ENCODE data around the gene SLC44A3. TPM values are rescaled to one million over a fixed set of nuclear protein-coding genes. Genes with fewer than 3 reads are reported as not detected.

The SLC44A3 gene
- total and polyA plus RNA-seq, 2 experiments from 2014 or later = 2.9 to 4.5 TPM

DNA sequence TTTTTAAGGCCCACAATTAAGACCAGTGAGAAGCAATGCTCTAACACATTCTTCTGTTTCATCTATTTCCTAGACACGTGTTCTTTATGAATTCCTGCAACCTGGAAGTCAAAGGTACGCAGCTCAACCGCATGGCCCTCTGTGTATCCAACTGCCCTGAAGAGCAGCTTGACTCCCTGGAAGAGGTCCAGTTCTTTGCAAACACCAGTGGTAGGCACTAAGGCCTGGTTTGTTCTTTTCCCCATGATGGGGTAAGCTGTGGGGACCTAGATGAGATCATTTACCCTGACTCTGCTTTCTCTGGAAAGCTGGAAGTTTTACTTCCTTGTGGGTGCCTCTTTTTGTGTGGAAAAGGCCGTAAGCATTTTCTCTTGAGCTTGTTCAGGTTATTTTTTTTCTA is 7.3 kb downstream of the SLC44A3 start:
- H3K4me3 Mint-ChIP-seq = no peak overlapping the region
- H3K27ac Mint-ChIP-seq = no peak overlapping the region
- H3K4me1 Mint-ChIP-seq = no peaks in the 10 kb centered on the region
- Histone ChIP-seq H3K4me3 (no peak overlapping the region), H3K79me2 (replicated peaks; ENCODE audit: insufficient read depth) (no peaks in the 10 kb centered on the region), H3K36me3 (ENCODE audit: insufficient read depth) (no peaks in the 10 kb centered on the region; the same call in 1 of the 2 replicates), H3F3A (replicated peaks; ENCODE audit: low read depth) (no peaks in the 10 kb centered on the region), H3K4me2 (no peak overlapping the region), H3K27ac (ENCODE audit: low read depth) (no peak overlapping the region), H3K4me1 (ENCODE audit: insufficient read depth) (no peaks in the 10 kb centered on the region; the same call in 1 of the 2 replicates), H4K20me1 (replicated peaks; ENCODE audit: insufficient read depth) (no peaks in the 10 kb centered on the region), H3K27me3 (ENCODE audit: insufficient read depth) (no peaks in the 10 kb centered on the region), H2AFZ (no peak overlapping the region), H3K9me2 (ENCODE audit: insufficient read depth) (0 out of 2 replicates have a peak, but pooled peaks cover 2% of the 10 kb centered on the region)
- H3K9me3 Mint-ChIP-seq = no peaks in the 10 kb centered on the region
- DNase-seq (ENCODE audit: low spot score) = no peak
- H3K27me3 Mint-ChIP-seq (ENCODE audit: insufficient read depth, low read depth, poor library complexity) = peaks cover 7% of the 10 kb centered on the region
- no peak for ATAC-seq
- no peak for TF ChIP-seq STAT1 (IDR thresholded peaks at IDR 0.05; ENCODE audit: unreplicated experiment)
- no peak for TF ChIP-seq POLR2AphosphoS5 (IDR thresholded peaks at IDR 0.05; ENCODE audit: low read depth)
- TF ChIP-seq CTCF (conservative IDR thresholded peaks at IDR 0.05; ENCODE audit: low read depth in 2 of 2) = no peak
- TF ChIP-seq JUNB (IDR thresholded peaks at IDR 0.05; ENCODE audit: unreplicated experiment) = no peak
- no peak for TF ChIP-seq EZH2 (IDR thresholded peaks at IDR 0.05; ENCODE audit: low read depth, unreplicated experiment)
- TF ChIP-seq EZH2phosphoT487 (IDR thresholded peaks at IDR 0.05; ENCODE audit: unreplicated experiment) = no peak
- no peak for TF ChIP-seq ZNF331 (CRISPR knock-in tag; IDR thresholded peaks at IDR 0.05; ENCODE audit: low read depth)
- no peak for TF ChIP-seq ZNF114 (CRISPR knock-in tag; IDR thresholded peaks at IDR 0.05)
- no peak for TF ChIP-seq NANOG (IDR thresholded peaks at IDR 0.05; ENCODE audit: borderline replicate concordance)
- no peak for TF ChIP-seq ETS1 (IDR thresholded peaks at IDR 0.05)
- TF ChIP-seq CREB1 (CRISPR knock-in tag; IDR thresholded peaks at IDR 0.05; ENCODE audit: low read depth) = no peak
- TF ChIP-seq, protein P1, sequence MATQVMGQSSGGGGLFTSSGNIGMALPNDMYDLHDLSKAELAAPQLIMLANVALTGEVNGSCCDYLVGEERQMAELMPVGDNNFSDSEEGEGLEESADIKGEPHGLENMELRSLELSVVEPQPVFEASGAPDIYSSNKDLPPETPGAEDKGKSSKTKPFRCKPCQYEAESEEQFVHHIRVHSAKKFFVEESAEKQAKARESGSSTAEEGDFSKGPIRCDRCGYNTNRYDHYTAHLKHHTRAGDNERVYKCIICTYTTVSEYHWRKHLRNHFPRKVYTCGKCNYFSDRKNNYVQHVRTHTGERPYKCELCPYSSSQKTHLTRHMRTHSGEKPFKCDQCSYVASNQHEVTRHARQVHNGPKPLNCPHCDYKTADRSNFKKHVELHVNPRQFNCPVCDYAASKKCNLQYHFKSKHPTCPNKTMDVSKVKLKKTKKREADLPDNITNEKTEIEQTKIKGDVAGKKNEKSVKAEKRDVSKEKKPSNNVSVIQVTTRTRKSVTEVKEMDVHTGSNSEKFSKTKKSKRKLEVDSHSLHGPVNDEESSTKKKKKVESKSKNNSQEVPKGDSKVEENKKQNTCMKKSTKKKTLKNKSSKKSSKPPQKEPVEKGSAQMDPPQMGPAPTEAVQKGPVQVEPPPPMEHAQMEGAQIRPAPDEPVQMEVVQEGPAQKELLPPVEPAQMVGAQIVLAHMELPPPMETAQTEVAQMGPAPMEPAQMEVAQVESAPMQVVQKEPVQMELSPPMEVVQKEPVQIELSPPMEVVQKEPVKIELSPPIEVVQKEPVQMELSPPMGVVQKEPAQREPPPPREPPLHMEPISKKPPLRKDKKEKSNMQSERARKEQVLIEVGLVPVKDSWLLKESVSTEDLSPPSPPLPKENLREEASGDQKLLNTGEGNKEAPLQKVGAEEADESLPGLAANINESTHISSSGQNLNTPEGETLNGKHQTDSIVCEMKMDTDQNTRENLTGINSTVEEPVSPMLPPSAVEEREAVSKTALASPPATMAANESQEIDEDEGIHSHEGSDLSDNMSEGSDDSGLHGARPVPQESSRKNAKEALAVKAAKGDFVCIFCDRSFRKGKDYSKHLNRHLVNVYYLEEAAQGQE (IDR thresholded peaks at IDR 0.05; ENCODE audit: unreplicated experiment) = no peak
- TF ChIP-seq, protein P2, sequence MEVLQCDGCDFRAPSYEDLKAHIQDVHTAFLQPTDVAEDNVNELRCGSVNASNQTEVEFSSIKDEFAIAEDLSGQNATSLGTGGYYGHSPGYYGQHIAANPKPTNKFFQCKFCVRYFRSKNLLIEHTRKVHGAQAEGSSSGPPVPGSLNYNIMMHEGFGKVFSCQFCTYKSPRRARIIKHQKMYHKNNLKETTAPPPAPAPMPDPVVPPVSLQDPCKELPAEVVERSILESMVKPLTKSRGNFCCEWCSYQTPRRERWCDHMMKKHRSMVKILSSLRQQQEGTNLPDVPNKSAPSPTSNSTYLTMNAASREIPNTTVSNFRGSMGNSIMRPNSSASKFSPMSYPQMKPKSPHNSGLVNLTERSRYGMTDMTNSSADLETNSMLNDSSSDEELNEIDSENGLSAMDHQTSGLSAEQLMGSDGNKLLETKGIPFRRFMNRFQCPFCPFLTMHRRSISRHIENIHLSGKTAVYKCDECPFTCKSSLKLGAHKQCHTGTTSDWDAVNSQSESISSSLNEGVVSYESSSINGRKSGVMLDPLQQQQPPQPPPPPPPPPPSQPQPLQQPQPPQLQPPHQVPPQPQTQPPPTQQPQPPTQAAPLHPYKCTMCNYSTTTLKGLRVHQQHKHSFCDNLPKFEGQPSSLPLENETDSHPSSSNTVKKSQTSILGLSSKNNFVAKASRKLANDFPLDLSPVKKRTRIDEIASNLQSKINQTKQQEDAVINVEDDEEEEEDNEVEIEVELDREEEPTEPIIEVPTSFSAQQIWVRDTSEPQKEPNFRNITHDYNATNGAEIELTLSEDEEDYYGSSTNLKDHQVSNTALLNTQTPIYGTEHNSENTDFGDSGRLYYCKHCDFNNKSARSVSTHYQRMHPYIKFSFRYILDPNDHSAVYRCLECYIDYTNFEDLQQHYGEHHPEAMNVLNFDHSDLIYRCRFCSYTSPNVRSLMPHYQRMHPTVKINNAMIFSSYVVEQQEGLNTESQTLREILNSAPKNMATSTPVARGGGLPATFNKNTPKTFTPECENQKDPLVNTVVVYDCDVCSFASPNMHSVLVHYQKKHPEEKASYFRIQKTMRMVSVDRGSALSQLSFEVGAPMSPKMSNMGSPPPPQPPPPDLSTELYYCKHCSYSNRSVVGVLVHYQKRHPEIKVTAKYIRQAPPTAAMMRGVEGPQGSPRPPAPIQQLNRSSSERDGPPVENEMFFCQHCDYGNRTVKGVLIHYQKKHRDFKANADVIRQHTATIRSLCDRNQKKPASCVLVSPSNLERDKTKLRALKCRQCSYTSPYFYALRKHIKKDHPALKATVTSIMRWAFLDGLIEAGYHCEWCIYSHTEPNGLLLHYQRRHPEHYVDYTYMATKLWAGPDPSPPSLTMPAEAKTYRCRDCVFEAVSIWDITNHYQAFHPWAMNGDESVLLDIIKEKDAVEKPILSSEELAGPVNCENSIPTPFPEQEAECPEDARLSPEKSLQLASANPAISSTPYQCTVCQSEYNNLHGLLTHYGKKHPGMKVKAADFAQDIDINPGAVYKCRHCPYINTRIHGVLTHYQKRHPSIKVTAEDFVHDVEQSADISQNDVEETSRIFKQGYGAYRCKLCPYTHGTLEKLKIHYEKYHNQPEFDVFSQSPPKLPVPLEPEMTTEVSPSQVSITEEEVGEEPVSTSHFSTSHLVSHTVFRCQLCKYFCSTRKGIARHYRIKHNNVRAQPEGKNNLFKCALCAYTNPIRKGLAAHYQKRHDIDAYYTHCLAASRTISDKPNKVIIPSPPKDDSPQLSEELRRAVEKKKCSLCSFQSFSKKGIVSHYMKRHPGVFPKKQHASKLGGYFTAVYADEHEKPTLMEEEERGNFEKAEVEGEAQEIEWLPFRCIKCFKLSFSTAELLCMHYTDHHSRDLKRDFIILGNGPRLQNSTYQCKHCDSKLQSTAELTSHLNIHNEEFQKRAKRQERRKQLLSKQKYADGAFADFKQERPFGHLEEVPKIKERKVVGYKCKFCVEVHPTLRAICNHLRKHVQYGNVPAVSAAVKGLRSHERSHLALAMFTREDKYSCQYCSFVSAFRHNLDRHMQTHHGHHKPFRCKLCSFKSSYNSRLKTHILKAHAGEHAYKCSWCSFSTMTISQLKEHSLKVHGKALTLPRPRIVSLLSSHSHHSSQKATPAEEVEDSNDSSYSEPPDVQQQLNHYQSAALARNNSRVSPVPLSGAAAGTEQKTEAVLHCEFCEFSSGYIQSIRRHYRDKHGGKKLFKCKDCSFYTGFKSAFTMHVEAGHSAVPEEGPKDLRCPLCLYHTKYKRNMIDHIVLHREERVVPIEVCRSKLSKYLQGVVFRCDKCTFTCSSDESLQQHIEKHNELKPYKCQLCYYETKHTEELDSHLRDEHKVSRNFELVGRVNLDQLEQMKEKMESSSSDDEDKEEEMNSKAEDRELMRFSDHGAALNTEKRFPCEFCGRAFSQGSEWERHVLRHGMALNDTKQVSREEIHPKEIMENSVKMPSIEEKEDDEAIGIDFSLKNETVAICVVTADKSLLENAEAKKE (CRISPR knock-in tag; IDR thresholded peaks at IDR 0.05) = no peak
- peaks cover 8% of the 10 kb centered on the region; the same call in 1 of the 3 replicates for H3K36me3 Mint-ChIP-seq (ENCODE audit: low read depth)

Measured in GM23338 (cell line).